HEK293 (cell line): ENCODE results near the gene APCDD1.

Source experiments
- CTCF ChIA-PET: fragments of 350-600 bp; formaldehyde crosslinking; extraction: SDS; loops from one replicate; lab custom pipeline; 2021; ENCODE audit warnings: antibody characterized with exemption; lab: Yijun Ruan, JAX
- POLR2A ChIA-PET: fragments of 300-600 bp; formaldehyde crosslinking; extraction: SDS; loops from one replicate; lab custom pipeline; 2020; ENCODE audit warnings: antibody characterized with exemption, inconsistent platforms; lab: Yijun Ruan, JAX
- H3K27ac ChIP-seq: fragments of 200-500 bp; sonication (Bioruptor generic); 2 replicates; pipeline ENCODE4 v1.5.1; 2014; ENCODE audit warnings: low read depth, low read length, control low read depth, inconsistent platforms; ENCODE audit errors: extremely low read depth
- H3K36me3 ChIP-seq, 2 experiments: fragments of 200-500 bp in 1 of 2; sonication (Bioruptor generic) in 1 of 2; 1 replicate in 1 of 2; 2 replicates in 1 of 2; pipeline ENCODE4 v1.5.1; 2014 to 2017; ENCODE audit warnings: inconsistent platforms in 2 of 2, low read length in 2 of 2; ENCODE audit not compliant: control insufficient read depth in 2 of 2, insufficient read depth in 1 of 2
- H3K4me1 ChIP-seq: fragments of 200-500 bp; sonication (Bioruptor generic); 2 replicates; pipeline ENCODE4 v1.5.1; 2014; ENCODE audit warnings: mild to moderate bottlenecking, low read length, inconsistent platforms; ENCODE audit not compliant: control insufficient read depth, insufficient read depth
- H3K4me3 ChIP-seq: 2 replicates; pipeline ENCODE4 v1.5.1; 2011; ENCODE audit warnings: low read depth, mild to moderate bottlenecking, control low read depth, low read length, moderate library complexity
- H3K9me3 ChIP-seq: fragments of 200-500 bp; sonication (Bioruptor generic); 2 replicates; pipeline ENCODE4 v1.5.1; 2014; ENCODE audit warnings: low read depth, low read length, inconsistent platforms; ENCODE audit not compliant: control insufficient read depth, insufficient read depth
- GLI4 ChIP-seq: fragments of 450-650 bp; formaldehyde crosslinking; IDR thresholded peaks from 2 replicates; pipeline ENCODE4 v1.5.1; 2016; ENCODE audit warnings: missing biosample characterization, missing genetic modification characterization
- MYNN ChIP-seq: fragments of 450-650 bp; formaldehyde crosslinking; IDR thresholded peaks from 2 replicates; pipeline ENCODE4 v1.5.1; 2016; ENCODE audit warnings: missing biosample characterization, missing genetic modification characterization, borderline replicate concordance
- OSR2 ChIP-seq: fragments of 450-650 bp; formaldehyde crosslinking; IDR thresholded peaks from 2 replicates; pipeline ENCODE4 v1.5.1; 2016; ENCODE audit warnings: missing biosample characterization, missing genetic modification characterization
- SETDB1 ChIP-seq: IDR thresholded peaks from one replicate; pipeline ENCODE4 v1.6.1; 2017; ENCODE audit warnings: mild to moderate bottlenecking, low read length, moderate library complexity, mixed read lengths; ENCODE audit not compliant: insufficient read length
- ZBTB17 ChIP-seq: fragments of 450-650 bp; formaldehyde crosslinking; IDR thresholded peaks from 2 replicates; pipeline ENCODE4 v1.5.1; 2016; ENCODE audit warnings: missing biosample characterization, missing genetic modification characterization
- ZNF133 ChIP-seq: fragments of 450-650 bp; formaldehyde crosslinking; IDR thresholded peaks from 2 replicates; pipeline ENCODE4 v1.5.1; 2016; ENCODE audit warnings: missing biosample characterization, missing genetic modification characterization
- ZNF19 ChIP-seq: fragments of 450-650 bp; formaldehyde crosslinking; IDR thresholded peaks from 2 replicates; pipeline ENCODE4; 2016; ENCODE audit warnings: missing biosample characterization, missing genetic modification characterization, low read depth
- ZNF221 ChIP-seq: fragments of 450-650 bp; formaldehyde crosslinking; IDR thresholded peaks from 2 replicates; pipeline ENCODE4 v1.5.1; 2017; ENCODE audit warnings: missing biosample characterization, missing genetic modification characterization, borderline replicate concordance
- ZNF324 ChIP-seq: fragments of 450-650 bp; formaldehyde crosslinking; IDR thresholded peaks from 2 replicates; pipeline ENCODE4 v1.5.1; 2016; ENCODE audit warnings: missing biosample characterization, missing genetic modification characterization
- ZNF37A ChIP-seq: fragments of 450-650 bp; IDR thresholded peaks from 2 replicates; pipeline ENCODE4 v1.5.1; 2018; ENCODE audit warnings: missing biosample characterization, missing genetic modification characterization
- ZNF391 ChIP-seq: fragments of 450-650 bp; formaldehyde crosslinking; IDR thresholded peaks from 2 replicates; pipeline ENCODE4 v1.5.1; 2016; ENCODE audit warnings: low read depth, missing biosample characterization, missing genetic modification characterization, borderline replicate concordance
- ZNF404 ChIP-seq: fragments of 450-650 bp; formaldehyde crosslinking; IDR thresholded peaks from 2 replicates; pipeline ENCODE4 v1.5.1; 2017; ENCODE audit warnings: missing biosample characterization, missing genetic modification characterization
- ZNF416 ChIP-seq: fragments of 450-650 bp; formaldehyde crosslinking; IDR thresholded peaks from 2 replicates; pipeline ENCODE4 v1.5.1; 2016; ENCODE audit warnings: missing biosample characterization, missing genetic modification characterization
- ZNF600 ChIP-seq: fragments of 450-650 bp; formaldehyde crosslinking; IDR thresholded peaks from 2 replicates; pipeline ENCODE4 v1.5.1; 2016; ENCODE audit warnings: missing biosample characterization, missing genetic modification characterization
- ZNF629 ChIP-seq: fragments of 450-650 bp; formaldehyde crosslinking; IDR thresholded peaks from 2 replicates; pipeline ENCODE4 v1.5.1; 2017; ENCODE audit warnings: missing biosample characterization, missing genetic modification characterization
- ZNF677 ChIP-seq: fragments of 450-650 bp; IDR thresholded peaks from 2 replicates; pipeline ENCODE4 v1.5.0; 2018; ENCODE audit warnings: missing biosample characterization, mild to moderate bottlenecking, missing genetic modification characterization, moderate library complexity
- TF ChIP-seq, protein P1 (sequence below): fragments of 450-650 bp; formaldehyde crosslinking; IDR thresholded peaks from 2 replicates; pipeline ENCODE4 v1.5.1; 2016; ENCODE audit warnings: missing biosample characterization, missing genetic modification characterization
- TF ChIP-seq, protein P2 (sequence below): fragments of 450-650 bp; formaldehyde crosslinking; IDR thresholded peaks from 2 replicates; pipeline ENCODE4 v1.5.1; 2016; ENCODE audit warnings: missing biosample characterization, missing genetic modification characterization
- TF ChIP-seq, protein P3 (sequence below): fragments of 450-650 bp; formaldehyde crosslinking; IDR thresholded peaks from 2 replicates; pipeline ENCODE4 v1.5.0; 2017; ENCODE audit warnings: missing biosample characterization, missing genetic modification characterization, borderline replicate concordance
- TF ChIP-seq, protein P4 (sequence below): fragments of 450-650 bp; formaldehyde crosslinking; IDR thresholded peaks from 2 replicates; pipeline ENCODE4 v1.5.1; 2016; ENCODE audit warnings: missing biosample characterization, missing genetic modification characterization
- TF ChIP-seq, protein P5 (sequence below): fragments of 450-650 bp; formaldehyde crosslinking; IDR thresholded peaks from 2 replicates; pipeline ENCODE4 v1.5.1; 2017; ENCODE audit warnings: missing biosample characterization, missing genetic modification characterization
- TF ChIP-seq, protein P6 (sequence below): fragments of 450-650 bp; formaldehyde crosslinking; IDR thresholded peaks from 2 replicates; pipeline ENCODE4 v1.5.1; 2016; ENCODE audit warnings: missing biosample characterization, missing genetic modification characterization

APCDD1 gene

DNA sequence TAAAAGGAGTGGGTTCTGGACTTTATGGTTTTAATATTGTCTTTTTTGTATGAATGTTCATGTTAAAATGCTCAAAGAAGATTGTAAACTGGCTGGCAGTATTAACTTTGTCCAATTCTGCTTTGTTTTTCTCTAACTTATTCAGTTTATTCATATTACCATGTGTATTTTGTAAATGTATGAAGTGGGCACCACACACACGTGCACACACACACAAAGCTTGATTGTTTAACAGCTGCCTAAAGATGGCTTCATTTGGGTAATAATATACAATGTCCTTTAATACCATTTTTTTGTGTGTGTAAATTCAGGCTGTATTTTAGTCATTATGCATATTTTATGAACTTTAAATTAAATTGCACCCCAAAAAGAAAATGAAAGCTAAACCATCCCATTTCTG lies 11.4 kb upstream of the APCDD1 start:
- H3K4me3 ChIP-seq, result no peak overlapping the region
- no peak overlapping the region for H3K27ac ChIP-seq
- TF ChIP-seq, protein P1, sequence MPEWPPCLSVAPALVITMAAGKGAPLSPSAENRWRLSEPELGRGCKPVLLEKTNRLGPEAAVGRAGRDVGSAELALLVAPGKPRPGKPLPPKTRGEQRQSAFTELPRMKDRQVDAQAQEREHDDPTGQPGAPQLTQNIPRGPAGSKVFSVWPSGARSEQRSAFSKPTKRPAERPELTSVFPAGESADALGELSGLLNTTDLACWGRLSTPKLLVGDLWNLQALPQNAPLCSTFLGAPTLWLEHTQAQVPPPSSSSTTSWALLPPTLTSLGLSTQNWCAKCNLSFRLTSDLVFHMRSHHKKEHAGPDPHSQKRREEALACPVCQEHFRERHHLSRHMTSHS, result no peak
- no peak for TF ChIP-seq GLI4 (tag by site-specific recombination)
- TF ChIP-seq ZNF324 (tag by site-specific recombination), result no peak
- no peak for TF ChIP-seq ZNF221 (tag by site-specific recombination)
- no peak for TF ChIP-seq ZBTB17
- ChIA-PET CTCF (interaction anchor here (1.1 kb wide), 1 partner anchor 426 kb away, joined by 3 read pairs; no protein-coding TSS in a partner anchor), POLR2A (no interaction called here)
- H3K9me3 ChIP-seq, result no peaks in the 10 kb centered on the region
- H3K4me1 ChIP-seq, result peaks cover 23% of the 10 kb centered on the region
- no peaks in the 10 kb centered on the region for H3K36me3 ChIP-seq

DNA sequence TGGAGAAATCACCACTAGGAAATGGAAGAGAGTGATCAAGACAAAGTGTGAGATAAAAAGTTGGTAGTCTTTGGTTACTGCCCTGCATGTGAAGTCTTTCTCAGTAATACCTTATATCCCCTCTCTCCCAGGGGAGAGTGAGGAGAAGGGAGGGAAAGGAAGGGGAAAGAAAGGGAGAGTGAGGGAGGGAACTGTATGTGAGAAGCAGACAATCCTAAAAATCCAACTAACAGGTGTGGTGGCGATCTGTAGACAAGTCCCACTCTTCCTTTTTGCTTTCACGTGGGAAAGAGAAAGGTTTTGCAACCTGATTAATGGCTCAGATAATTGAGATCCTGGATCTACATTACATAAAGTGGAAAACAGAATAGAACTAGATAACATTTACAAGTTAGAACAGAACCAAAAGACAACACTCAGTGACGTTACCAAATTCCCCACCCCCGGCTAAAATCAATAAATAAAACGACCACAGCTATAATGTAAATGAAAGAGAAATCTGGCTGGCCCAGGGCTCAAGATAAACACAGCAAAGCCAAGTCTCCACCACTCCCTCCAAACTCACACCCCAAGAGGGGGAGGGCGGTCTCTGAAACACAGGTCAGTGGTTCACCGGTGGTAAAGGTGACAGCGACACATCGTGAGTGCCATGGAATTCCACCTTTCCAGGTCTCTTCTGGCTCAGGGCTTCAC lies 10.0 kb upstream of the APCDD1 start:
- ChIA-PET CTCF (interaction anchor here (0.6 to 1.1 kb wide), 2 partner anchors 22 to 428 kb away, joined by 3 read pairs; no protein-coding TSS in a partner anchor), POLR2A (no interaction called here)
- no peaks in the 10 kb centered on the region for H3K36me3 ChIP-seq
- H3K4me1 ChIP-seq, result peaks cover 28% of the 10 kb centered on the region
- peak overlapping the region; percentile 64 for H3K27ac ChIP-seq
- no peaks in the 10 kb centered on the region for H3K9me3 ChIP-seq
- H3K4me3 ChIP-seq, result no peak overlapping the region
- TF ChIP-seq ZNF37A (tag by site-specific recombination) (no peak), ZNF629 (tag by site-specific recombination) (peak; percentile 32; the same call in 1 of the 2 replicates), ZNF391 (no peak), ZNF677 (tag by site-specific recombination) (no peak), ZNF133 (tag by site-specific recombination) (no peak), SETDB1 (no peak), ZNF600 (tag by site-specific recombination) (no peak), MYNN (tag by site-specific recombination) (no peak), ZNF404 (tag by site-specific recombination) (no peak), ZNF416 (tag by site-specific recombination) (no peak), ZNF19 (tag by site-specific recombination) (no peak), OSR2 (no peak)
- TF ChIP-seq, protein P2, sequence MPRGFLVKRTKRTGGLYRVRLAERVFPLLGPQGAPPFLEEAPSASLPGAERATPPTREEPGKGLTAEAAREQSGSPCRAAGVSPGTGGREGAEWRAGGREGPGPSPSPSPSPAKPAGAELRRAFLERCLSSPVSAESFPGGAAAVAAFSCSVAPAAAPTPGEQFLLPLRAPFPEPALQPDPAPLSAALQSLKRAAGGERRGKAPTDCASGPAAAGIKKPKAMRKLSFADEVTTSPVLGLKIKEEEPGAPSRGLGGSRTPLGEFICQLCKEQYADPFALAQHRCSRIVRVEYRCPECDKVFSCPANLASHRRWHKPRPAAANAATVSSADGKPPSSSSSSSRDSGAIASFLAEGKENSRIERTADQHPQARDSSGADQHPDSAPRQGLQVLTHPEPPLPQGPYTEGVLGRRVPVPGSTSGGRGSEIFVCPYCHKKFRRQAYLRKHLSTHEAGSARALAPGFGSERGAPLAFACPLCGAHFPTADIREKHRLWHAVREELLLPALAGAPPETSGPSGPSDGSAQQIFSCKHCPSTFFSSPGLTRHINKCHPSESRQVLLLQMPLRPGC (tag by site-specific recombination), result no peak
- TF ChIP-seq, protein P3, sequence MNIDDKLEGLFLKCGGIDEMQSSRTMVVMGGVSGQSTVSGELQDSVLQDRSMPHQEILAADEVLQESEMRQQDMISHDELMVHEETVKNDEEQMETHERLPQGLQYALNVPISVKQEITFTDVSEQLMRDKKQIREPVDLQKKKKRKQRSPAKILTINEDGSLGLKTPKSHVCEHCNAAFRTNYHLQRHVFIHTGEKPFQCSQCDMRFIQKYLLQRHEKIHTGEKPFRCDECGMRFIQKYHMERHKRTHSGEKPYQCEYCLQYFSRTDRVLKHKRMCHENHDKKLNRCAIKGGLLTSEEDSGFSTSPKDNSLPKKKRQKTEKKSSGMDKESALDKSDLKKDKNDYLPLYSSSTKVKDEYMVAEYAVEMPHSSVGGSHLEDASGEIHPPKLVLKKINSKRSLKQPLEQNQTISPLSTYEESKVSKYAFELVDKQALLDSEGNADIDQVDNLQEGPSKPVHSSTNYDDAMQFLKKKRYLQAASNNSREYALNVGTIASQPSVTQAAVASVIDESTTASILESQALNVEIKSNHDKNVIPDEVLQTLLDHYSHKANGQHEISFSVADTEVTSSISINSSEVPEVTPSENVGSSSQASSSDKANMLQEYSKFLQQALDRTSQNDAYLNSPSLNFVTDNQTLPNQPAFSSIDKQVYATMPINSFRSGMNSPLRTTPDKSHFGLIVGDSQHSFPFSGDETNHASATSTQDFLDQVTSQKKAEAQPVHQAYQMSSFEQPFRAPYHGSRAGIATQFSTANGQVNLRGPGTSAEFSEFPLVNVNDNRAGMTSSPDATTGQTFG (tag by site-specific recombination), result no peak
- TF ChIP-seq, protein P4, sequence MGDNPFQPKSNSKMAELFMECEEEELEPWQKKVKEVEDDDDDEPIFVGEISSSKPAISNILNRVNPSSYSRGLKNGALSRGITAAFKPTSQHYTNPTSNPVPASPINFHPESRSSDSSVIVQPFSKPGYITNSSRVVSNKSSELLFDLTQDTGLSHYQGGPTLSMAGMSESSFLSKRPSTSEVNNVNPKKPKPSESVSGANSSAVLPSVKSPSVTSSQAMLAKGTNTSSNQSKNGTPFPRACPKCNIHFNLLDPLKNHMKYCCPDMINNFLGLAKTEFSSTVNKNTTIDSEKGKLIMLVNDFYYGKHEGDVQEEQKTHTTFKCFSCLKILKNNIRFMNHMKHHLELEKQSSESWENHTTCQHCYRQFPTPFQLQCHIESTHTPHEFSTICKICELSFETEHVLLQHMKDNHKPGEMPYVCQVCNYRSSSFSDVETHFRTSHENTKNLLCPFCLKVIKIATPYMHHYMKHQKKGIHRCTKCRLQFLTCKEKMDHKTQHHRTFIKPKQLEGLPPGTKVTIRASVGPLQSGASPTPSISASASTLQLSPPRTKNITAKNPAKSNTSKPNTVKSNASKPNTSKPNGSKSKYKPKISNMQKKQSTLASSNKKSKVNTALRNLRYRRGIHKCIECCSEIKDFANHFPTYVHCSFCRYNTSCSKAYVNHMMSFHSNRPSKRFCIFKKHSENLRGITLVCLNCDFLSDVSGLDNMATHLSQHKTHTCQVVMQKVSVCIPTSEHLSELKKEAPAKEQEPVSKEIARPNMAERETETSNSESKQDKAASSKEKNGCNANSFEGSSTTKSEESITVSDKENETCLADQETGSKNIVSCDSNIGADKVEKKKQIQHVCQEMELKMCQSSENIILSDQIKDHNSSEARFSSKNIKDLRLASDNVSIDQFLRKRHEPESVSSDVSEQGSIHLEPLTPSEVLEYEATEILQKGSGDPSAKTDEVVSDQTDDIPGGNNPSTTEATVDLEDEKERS (tag by site-specific recombination), result no peak
- TF ChIP-seq, protein P5, sequence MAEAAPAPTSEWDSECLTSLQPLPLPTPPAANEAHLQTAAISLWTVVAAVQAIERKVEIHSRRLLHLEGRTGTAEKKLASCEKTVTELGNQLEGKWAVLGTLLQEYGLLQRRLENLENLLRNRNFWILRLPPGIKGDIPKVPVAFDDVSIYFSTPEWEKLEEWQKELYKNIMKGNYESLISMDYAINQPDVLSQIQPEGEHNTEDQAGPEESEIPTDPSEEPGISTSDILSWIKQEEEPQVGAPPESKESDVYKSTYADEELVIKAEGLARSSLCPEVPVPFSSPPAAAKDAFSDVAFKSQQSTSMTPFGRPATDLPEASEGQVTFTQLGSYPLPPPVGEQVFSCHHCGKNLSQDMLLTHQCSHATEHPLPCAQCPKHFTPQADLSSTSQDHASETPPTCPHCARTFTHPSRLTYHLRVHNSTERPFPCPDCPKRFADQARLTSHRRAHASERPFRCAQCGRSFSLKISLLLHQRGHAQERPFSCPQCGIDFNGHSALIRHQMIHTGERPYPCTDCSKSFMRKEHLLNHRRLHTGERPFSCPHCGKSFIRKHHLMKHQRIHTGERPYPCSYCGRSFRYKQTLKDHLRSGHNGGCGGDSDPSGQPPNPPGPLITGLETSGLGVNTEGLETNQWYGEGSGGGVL (tag by site-specific recombination), result peak; percentile 54; the same call in 1 of the 2 replicates
- TF ChIP-seq, protein P6, sequence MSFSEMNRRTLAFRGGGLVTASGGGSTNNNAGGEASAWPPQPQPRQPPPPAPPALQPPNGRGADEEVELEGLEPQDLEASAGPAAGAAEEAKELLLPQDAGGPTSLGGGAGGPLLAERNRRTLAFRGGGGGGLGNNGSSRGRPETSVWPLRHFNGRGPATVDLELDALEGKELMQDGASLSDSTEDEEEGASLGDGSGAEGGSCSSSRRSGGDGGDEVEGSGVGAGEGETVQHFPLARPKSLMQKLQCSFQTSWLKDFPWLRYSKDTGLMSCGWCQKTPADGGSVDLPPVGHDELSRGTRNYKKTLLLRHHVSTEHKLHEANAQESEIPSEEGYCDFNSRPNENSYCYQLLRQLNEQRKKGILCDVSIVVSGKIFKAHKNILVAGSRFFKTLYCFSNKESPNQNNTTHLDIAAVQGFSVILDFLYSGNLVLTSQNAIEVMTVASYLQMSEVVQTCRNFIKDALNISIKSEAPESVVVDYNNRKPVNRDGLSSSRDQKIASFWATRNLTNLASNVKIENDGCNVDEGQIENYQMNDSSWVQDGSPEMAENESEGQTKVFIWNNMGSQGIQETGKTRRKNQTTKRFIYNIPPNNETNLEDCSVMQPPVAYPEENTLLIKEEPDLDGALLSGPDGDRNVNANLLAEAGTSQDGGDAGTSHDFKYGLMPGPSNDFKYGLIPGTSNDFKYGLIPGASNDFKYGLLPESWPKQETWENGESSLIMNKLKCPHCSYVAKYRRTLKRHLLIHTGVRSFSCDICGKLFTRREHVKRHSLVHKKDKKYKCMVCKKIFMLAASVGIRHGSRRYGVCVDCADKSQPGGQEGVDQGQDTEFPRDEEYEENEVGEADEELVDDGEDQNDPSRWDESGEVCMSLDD (tag by site-specific recombination), result no peak
